Panc1 (cell line): ENCODE results near the gene MAS1L. TPM values are rescaled to one million over a fixed set of nuclear protein-coding genes. Genes with fewer than 3 reads are reported as not detected.

Experiments
- ATAC-seq: fragments of 200-7000 bp; cut with Tn5 transposase; 2 replicates; pipeline ENCODE4 v1.9.1; 2020; ENCODE audit warnings: mild to moderate bottlenecking, moderate library complexity
- BruUV-seq: library from RNA; stranded (reverse); fragments of 400-500 nt; replicated peaks from 2 replicates; lab custom pipeline; 2021; lab: Mats Ljungman, UMichigan
- CTCF ChIA-PET: fragments of 300-600 bp; sonication (Branson Sonifier 250); formaldehyde crosslinking; loops from one replicate; lab custom pipeline; 2022; ENCODE audit warnings: antibody characterized with exemption; lab: Charles Lee
- POLR2A ChIA-PET: fragments of 300-600 bp; sonication (Branson Sonifier 250); formaldehyde crosslinking; loops from one replicate; lab custom pipeline; 2022; ENCODE audit warnings: antibody characterized with exemption; lab: Charles Lee
- DNase-seq: peaks from one replicate; pipeline ENCODE4 v3.0.0-alpha.2; 2010; ENCODE audit warnings: low read depth, low spot score
- H3K27ac ChIP-seq: 2 replicates; pipeline ENCODE4 v1.5.1; 2011; ENCODE audit warnings: mild to moderate bottlenecking, low read length, inconsistent platforms
- H3K27me3 ChIP-seq: fragments of 200-500 bp; sonication (Bioruptor generic); 2 replicates; pipeline ENCODE4 v1.6.0; 2014; ENCODE audit warnings: low read length, inconsistent platforms; ENCODE audit not compliant: control insufficient read depth, insufficient read depth
- H3K36me3 ChIP-seq: fragments of 200-500 bp; sonication (Bioruptor generic); 2 replicates; pipeline ENCODE4 v1.5.1; 2014; ENCODE audit warnings: inconsistent platforms, mild to moderate bottlenecking, low read length, moderate library complexity; ENCODE audit not compliant: control insufficient read depth, insufficient read depth
- H3K4me1 ChIP-seq: 2 replicates; pipeline ENCODE4 v1.5.1; 2011; ENCODE audit warnings: inconsistent platforms, mild to moderate bottlenecking, low read length, moderate library complexity; ENCODE audit not compliant: control insufficient read depth, insufficient read depth
- H3K4me3 ChIP-seq, 2 experiments: 2 replicates each; pipeline ENCODE4 v1.5.1; 2011 to 2012; ENCODE audit warnings: low read depth in 2 of 2, low read length in 2 of 2, mild to moderate bottlenecking in 2 of 2, inconsistent platforms in 1 of 2, moderate library complexity in 1 of 2
- H3K9me3 ChIP-seq: fragments of 200-500 bp; sonication (Bioruptor generic); 2 replicates; pipeline ENCODE4 v1.5.1; 2014; ENCODE audit warnings: low read depth, mild to moderate bottlenecking, inconsistent platforms, low read length, moderate library complexity; ENCODE audit not compliant: control insufficient read depth, insufficient read depth
- POLR2AphosphoS5 ChIP-seq: IDR thresholded peaks from 2 replicates; pipeline ENCODE4 v1.6.1; 2012; ENCODE audit warnings: mild to moderate bottlenecking, low read depth, low read length, moderate library complexity
- SIN3A ChIP-seq: IDR thresholded peaks from 2 replicates; pipeline ENCODE4 v1.6.1; 2012; ENCODE audit warnings: low read depth, mild to moderate bottlenecking, low read length, moderate library complexity, borderline replicate concordance; ENCODE audit not compliant: insufficient read depth
- TCF7L2 ChIP-seq: IDR thresholded peaks from 2 replicates; pipeline ENCODE4 v1.6.1; 2011; ENCODE audit warnings: mild to moderate bottlenecking, low read depth, low read length, inconsistent platforms
- in situ Hi-C: cut with HindIII; loops from 2 replicates; pipeline ENCODE4 v1.10.0; 2016; ENCODE audit warnings: low sequenced_read_pairs, low pct_unique_long_range_greater_than_20kb
- intact Hi-C: fragments of 100-400 bp; cut with micrococcal nuclease; formaldehyde crosslinking; loops from one replicate; pipeline ENCODE4 v1.10.0; 2022; ENCODE audit not compliant: unreplicated experiment
- total RNA-seq: library from RNA; stranded (reverse); gene quantifications from one replicate; pipeline ENCODE4 v1.2.1, GENCODE V29; 2021; ENCODE audit not compliant: unreplicated experiment
- TF ChIP-seq, protein P1 (sequence below): fragments of 450-650 bp; IDR thresholded peaks from 2 replicates; pipeline ENCODE4 v1.5.1; 2017; ENCODE audit warnings: mild to moderate bottlenecking
- TF ChIP-seq, protein P2 (sequence below), 2 experiments: IDR thresholded peaks; 2 replicates each; pipeline ENCODE4 v1.6.1; 2011 to 2012; ENCODE audit warnings: low read depth in 2 of 2, control low read depth in 1 of 2, low read length in 1 of 2, mild to moderate bottlenecking in 1 of 2, moderate library complexity in 1 of 2; ENCODE audit not compliant: insufficient read depth in 1 of 2

MAS1L gene
- total RNA-seq, 1 experiment from 2014 or later, result not detected

DNA sequence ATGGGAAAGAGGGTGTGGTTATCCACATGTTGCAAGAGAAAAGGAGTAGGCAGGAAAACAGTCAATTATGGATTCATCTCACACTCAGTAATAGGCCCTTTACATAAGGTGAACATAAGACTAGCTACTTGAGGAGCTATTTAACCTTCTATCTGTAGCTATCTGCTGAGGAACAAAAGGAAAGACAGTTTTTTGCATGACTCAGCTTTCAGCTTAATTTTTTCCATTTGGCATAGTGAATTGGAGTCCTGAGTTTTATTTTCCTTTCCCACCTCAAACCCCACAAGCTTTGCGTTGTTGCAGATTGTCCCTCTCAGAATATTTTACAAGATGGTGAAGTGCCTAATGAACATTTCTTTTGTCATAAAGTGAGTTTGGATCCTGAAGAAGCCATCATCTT lies 39.4 kb upstream of the MAS1L start:
- Histone ChIP-seq H3K27me3 (no peaks in the 10 kb centered on the region), H3K4me3 (no peak overlapping the region), H3K27ac (no peak overlapping the region), H3K36me3 (no peaks in the 10 kb centered on the region; the same call in 1 of the 2 replicates), H3K4me1 (no peaks in the 10 kb centered on the region), H3K9me3 (no peaks in the 10 kb centered on the region)
- ATAC-seq (no peak), DNase-seq (no peak)
- POLR2A ChIA-PET, result no interaction called here
- CTCF ChIA-PET, result no interaction called here
- BruUV-seq, result no TSS peak
- TF ChIP-seq SIN3A (no peak), POLR2AphosphoS5 (no peak), TCF7L2 (no peak)
- TF ChIP-seq, protein P1, sequence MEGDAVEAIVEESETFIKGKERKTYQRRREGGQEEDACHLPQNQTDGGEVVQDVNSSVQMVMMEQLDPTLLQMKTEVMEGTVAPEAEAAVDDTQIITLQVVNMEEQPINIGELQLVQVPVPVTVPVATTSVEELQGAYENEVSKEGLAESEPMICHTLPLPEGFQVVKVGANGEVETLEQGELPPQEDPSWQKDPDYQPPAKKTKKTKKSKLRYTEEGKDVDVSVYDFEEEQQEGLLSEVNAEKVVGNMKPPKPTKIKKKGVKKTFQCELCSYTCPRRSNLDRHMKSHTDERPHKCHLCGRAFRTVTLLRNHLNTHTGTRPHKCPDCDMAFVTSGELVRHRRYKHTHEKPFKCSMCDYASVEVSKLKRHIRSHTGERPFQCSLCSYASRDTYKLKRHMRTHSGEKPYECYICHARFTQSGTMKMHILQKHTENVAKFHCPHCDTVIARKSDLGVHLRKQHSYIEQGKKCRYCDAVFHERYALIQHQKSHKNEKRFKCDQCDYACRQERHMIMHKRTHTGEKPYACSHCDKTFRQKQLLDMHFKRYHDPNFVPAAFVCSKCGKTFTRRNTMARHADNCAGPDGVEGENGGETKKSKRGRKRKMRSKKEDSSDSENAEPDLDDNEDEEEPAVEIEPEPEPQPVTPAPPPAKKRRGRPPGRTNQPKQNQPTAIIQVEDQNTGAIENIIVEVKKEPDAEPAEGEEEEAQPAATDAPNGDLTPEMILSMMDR, result no peak
- TF ChIP-seq, protein P2, sequence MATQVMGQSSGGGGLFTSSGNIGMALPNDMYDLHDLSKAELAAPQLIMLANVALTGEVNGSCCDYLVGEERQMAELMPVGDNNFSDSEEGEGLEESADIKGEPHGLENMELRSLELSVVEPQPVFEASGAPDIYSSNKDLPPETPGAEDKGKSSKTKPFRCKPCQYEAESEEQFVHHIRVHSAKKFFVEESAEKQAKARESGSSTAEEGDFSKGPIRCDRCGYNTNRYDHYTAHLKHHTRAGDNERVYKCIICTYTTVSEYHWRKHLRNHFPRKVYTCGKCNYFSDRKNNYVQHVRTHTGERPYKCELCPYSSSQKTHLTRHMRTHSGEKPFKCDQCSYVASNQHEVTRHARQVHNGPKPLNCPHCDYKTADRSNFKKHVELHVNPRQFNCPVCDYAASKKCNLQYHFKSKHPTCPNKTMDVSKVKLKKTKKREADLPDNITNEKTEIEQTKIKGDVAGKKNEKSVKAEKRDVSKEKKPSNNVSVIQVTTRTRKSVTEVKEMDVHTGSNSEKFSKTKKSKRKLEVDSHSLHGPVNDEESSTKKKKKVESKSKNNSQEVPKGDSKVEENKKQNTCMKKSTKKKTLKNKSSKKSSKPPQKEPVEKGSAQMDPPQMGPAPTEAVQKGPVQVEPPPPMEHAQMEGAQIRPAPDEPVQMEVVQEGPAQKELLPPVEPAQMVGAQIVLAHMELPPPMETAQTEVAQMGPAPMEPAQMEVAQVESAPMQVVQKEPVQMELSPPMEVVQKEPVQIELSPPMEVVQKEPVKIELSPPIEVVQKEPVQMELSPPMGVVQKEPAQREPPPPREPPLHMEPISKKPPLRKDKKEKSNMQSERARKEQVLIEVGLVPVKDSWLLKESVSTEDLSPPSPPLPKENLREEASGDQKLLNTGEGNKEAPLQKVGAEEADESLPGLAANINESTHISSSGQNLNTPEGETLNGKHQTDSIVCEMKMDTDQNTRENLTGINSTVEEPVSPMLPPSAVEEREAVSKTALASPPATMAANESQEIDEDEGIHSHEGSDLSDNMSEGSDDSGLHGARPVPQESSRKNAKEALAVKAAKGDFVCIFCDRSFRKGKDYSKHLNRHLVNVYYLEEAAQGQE (IDR thresholded peaks at IDR 0.05; ENCODE audit: insufficient read depth in 1 of 2, low read depth in 2 of 2, low read length in 1 of 2), result no peak
- intact Hi-C loops, result no loop called here
- in situ Hi-C loops, result no loop called here

DNA sequence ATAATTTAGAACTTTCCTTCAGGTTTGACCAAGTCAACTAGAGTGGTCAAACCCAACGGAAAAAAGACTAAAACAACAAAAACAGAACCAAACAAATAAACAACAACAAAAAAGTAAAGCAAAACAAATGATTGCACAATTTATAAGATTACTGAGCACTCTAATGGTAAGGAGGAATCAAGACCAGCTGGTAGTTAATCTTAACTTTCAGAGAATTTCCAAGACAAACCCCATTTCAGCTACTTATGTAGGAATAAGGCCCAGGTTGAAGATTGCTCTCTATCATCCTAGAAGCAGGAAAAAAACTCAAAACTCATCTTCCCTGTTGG lies 37.5 kb upstream of the MAS1L start:
- H3K27ac ChIP-seq, result no peak overlapping the region
- DNase-seq (no peak), ATAC-seq (no peak)
- no TSS peak for BruUV-seq
- TF ChIP-seq, protein P2 (IDR thresholded peaks at IDR 0.05; ENCODE audit: insufficient read depth in 1 of 2, low read depth in 2 of 2, low read length in 1 of 2), result no peak
- TF ChIP-seq, protein P1, result no peak
- no peak for TF ChIP-seq POLR2AphosphoS5
- no peak for TF ChIP-seq SIN3A
- no peak for TF ChIP-seq TCF7L2
- H3K4me3 ChIP-seq, result no peak overlapping the region
- ChIA-PET POLR2A (no interaction called here), CTCF (no interaction called here)
- H3K36me3 ChIP-seq, result no peaks in the 10 kb centered on the region; the same call in 1 of the 2 replicates
- intact Hi-C loops, result no loop called here
- in situ Hi-C loops, result no loop called here
- H3K27me3 ChIP-seq, result no peaks in the 10 kb centered on the region
- no peaks in the 10 kb centered on the region for H3K9me3 ChIP-seq
- no peaks in the 10 kb centered on the region for H3K4me1 ChIP-seq
